Loucy (cell line): ENCODE data around the gene MYO10.
"Not testable (repeated sequence)": the region's sequence is repeated elsewhere in the genome, so short reads cannot be mapped to it uniquely, and the experiment has no call there.

ENCODE experiments used
- H2AFZ ChIP-seq: fragments of 200-600 bp; sonication (generic); 2 replicates; pipeline ENCODE4 v1.6.0; 2016; ENCODE audit warnings: antibody characterized with exemption, mild to moderate bottlenecking, low read length, moderate library complexity
- H3F3A ChIP-seq: fragments of 200-600 bp; 2 replicates; pipeline ENCODE4 v1.6.0; 2016; ENCODE audit warnings: antibody characterized with exemption, low read depth, mild to moderate bottlenecking
- H3K27me3 ChIP-seq: fragments of 200-600 bp; sonication (generic); 2 replicates; pipeline ENCODE4 v1.6.1; 2014; ENCODE audit warnings: low read length, mild to moderate bottlenecking; ENCODE audit not compliant: insufficient read depth, poor library complexity, severe bottlenecking
- H3K36me3 ChIP-seq: fragments of 200-600 bp; sonication (generic); 2 replicates; pipeline ENCODE4 v1.6.1; 2016; ENCODE audit warnings: low read length; ENCODE audit not compliant: insufficient read depth
- H3K4me1 ChIP-seq: fragments of 200-600 bp; sonication (generic); 2 replicates; pipeline ENCODE4 v1.5.1; 2014; ENCODE audit warnings: low read length, mild to moderate bottlenecking; ENCODE audit not compliant: insufficient read depth, poor library complexity, severe bottlenecking
- H3K4me2 ChIP-seq: fragments of 200-600 bp; sonication (generic); 2 replicates; pipeline ENCODE4 v1.6.0; 2014; ENCODE audit warnings: antibody characterized with exemption, low read length, low read depth, mild to moderate bottlenecking; ENCODE audit not compliant: poor library complexity, severe bottlenecking
- H3K4me3 ChIP-seq: fragments of 200-600 bp; sonication (generic); 2 replicates; pipeline ENCODE4 v1.5.1; 2014; ENCODE audit warnings: low read length, mild to moderate bottlenecking, mixed read lengths; ENCODE audit not compliant: poor library complexity, severe bottlenecking
- H3K79me2 ChIP-seq: fragments of 200-600 bp; sonication (generic); 2 replicates; pipeline ENCODE4 v1.6.1; 2014; ENCODE audit warnings: low read length; ENCODE audit not compliant: insufficient read depth
- H3K9ac ChIP-seq: fragments of 200-600 bp; sonication (generic); 2 replicates; pipeline ENCODE4 v1.6.0; 2014; ENCODE audit warnings: mild to moderate bottlenecking, low read depth, low read length, moderate library complexity; ENCODE audit not compliant: poor library complexity, severe bottlenecking
- H3K9me2 ChIP-seq: fragments of 200-600 bp; sonication (generic); replicated peaks from 2 replicates; pipeline ENCODE4 v1.6.1; 2016; ENCODE audit warnings: low read depth, low read length, mixed read lengths
- H3K9me3 ChIP-seq: fragments of 200-600 bp; sonication (generic); 2 replicates; pipeline ENCODE4 v1.6.1; 2014; ENCODE audit warnings: mild to moderate bottlenecking, antibody characterized with exemption, low read length, low read depth; ENCODE audit not compliant: insufficient read depth
- H4K20me1 ChIP-seq: fragments of 200-600 bp; sonication (generic); 2 replicates; pipeline ENCODE4 v1.6.0; 2014; ENCODE audit warnings: antibody characterized with exemption, low read length, mild to moderate bottlenecking; ENCODE audit not compliant: insufficient read depth, poor library complexity, severe bottlenecking
- CTCF ChIP-seq: fragments of 200-600 bp; sonication (generic); conservative IDR thresholded peaks from 2 replicates; pipeline ENCODE4 v1.5.1; 2014; ENCODE audit warnings: mild to moderate bottlenecking, antibody characterized with exemption, low read length
- EZH2phosphoT487 ChIP-seq: fragments of 200-600 bp; IDR thresholded peaks from 2 replicates; pipeline ENCODE4 v1.6.1; 2018; ENCODE audit warnings: antibody characterized with exemption, mild to moderate bottlenecking, moderate library complexity, borderline replicate concordance

MYO10 gene

DNA sequence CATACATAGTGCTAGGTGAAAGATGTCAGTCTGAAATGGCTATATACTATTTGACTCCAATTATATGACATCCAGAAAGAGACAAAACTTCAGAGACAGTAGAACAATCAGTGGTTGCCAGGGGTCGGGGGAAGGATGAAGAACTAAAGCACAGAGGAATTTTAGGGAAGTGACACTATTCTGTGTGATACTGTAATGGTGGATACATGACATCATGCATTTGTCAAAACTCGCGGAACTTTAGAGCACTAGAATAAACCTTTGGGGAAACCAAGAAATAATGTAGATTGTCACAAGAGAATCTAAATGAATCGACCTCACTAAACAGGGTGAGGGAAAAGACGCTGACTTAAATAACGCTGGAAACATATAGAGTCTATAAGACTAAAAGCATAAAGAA lies 212.3 kb downstream of the MYO10 start:
- Histone ChIP-seq H3K27me3 (no peaks in the 10 kb centered on the region), H3K9me3 (no peaks in the 10 kb centered on the region), H3K4me3 (no peak overlapping the region), H3F3A (no peaks in the 10 kb centered on the region), H4K20me1 (no peaks in the 10 kb centered on the region), H3K79me2 (no peaks in the 10 kb centered on the region), H3K9ac (no peak overlapping the region), H3K36me3 (no peaks in the 10 kb centered on the region), H3K4me2 (no peak overlapping the region), H3K4me1 (peaks cover 4% of the 10 kb centered on the region), H3K9me2 (no peaks in the 10 kb centered on the region), H2AFZ (no peak overlapping the region)
- no peak for TF ChIP-seq CTCF
- TF ChIP-seq EZH2phosphoT487: no peak

DNA sequence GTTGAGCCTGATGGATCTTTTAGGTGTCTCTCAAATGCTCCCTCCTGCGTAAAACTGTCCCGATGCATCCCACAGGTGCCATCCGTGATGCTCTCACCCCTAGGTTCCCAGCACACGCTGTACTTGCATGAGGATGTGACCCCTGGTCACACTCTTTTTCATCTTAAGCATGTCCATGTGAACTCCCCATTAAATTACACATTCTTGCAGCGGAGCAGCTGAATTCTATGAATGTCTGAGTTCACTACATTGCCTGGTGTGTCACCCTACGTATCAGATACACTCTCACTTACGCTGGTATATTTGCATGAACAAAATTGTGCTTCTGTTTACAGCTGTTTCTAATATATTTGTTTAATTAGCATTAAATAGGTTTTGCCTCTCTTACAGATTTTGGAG lies 214.0 kb downstream of the MYO10 start:
- Histone ChIP-seq H3K4me2 (no peak overlapping the region), H3K4me1 (peaks cover 4% of the 10 kb centered on the region), H2AFZ (no peak overlapping the region), H3K4me3 (no peak overlapping the region), H3K36me3 (no peaks in the 10 kb centered on the region), H3K9ac (no peak overlapping the region), H3K79me2 (no peaks in the 10 kb centered on the region), H4K20me1 (no peaks in the 10 kb centered on the region), H3F3A (no peaks in the 10 kb centered on the region), H3K9me3 (peaks cover 2% of the 10 kb centered on the region; the same call in 1 of the 2 replicates), H3K9me2 (no peaks in the 10 kb centered on the region), H3K27me3 (no peaks in the 10 kb centered on the region)
- TF ChIP-seq CTCF (no peak), EZH2phosphoT487 (no peak)

DNA sequence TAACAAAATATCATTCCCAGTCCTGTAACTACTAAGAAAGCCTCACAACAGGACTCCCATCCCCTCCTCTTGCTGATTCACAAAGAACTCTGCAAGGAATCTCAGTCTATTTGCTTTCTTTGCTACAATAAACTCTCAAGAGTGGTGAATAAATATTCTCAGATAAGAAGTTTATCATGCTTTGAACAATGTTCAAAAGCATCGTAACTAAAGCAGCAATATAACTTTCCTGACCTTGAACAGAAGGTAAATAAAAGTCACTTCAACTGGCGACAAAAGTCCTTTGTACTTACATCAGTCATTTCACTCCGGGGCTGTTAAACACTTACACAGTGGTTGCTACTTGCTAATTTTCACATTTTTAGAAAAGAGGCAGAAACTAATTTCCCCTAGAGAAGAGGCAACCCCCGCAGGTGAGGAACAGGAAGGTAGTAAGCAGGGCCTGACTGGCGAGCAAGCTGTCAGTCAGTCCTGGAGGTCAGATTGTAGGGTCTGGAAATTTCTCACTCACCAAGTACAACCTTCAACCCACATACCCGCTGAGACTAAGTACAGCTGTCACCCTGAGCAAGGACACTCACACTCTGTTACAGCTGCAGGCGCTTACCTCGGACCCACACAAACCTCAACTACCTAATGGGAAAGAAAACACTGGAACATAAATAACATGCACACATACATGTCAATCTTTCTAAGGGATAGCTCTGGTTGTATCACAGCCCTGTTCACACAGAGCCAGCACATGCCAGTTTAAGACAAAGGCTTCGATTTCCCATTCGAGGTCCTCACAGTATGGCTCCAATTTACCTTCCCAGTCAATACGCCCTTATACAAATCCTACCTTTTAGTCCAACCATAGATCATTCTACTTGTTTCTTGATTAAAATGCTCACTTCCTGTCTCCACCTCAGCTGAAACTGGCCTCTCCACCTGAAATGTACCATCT lies 214.7 kb downstream of the MYO10 start:
- no peaks in the 10 kb centered on the region for H3K79me2 ChIP-seq
- no peaks in the 10 kb centered on the region for H3K27me3 ChIP-seq
- no peaks in the 10 kb centered on the region for H3F3A ChIP-seq
- H3K36me3 ChIP-seq: no peaks in the 10 kb centered on the region
- no peak for TF ChIP-seq CTCF
- no peak for TF ChIP-seq EZH2phosphoT487
- H2AFZ ChIP-seq: no peak overlapping the region
- H3K9me2 ChIP-seq: no peaks in the 10 kb centered on the region
- H4K20me1 ChIP-seq: no peaks in the 10 kb centered on the region
- H3K9ac ChIP-seq: no peak overlapping the region
- no peak overlapping the region for H3K4me2 ChIP-seq
- peaks cover 2% of the 10 kb centered on the region; the same call in 1 of the 2 replicates for H3K9me3 ChIP-seq
- peaks cover 4% of the 10 kb centered on the region for H3K4me1 ChIP-seq
- no peak overlapping the region for H3K4me3 ChIP-seq

DNA sequence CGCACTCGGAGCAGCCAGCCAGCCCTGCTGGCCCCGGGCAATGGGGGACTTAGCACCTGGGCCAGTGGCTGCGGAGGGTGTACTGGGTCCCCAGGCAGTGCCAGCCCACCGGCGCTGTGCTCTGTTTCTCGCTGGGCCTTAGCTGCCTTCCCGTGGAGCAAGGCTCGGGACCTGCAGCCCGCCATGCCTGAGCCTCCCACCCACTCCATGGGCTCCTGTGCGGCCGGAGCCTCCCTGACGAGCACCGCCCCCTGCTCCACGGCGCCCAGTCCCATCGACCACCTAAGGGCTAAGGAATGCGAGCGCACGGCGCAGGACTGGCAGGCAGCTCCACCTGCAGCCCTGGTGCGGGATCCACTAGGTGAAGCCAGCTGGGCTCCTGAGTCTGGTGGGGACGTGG lies 218.1 kb downstream of the MYO10 start:
- H2AFZ ChIP-seq, H3K36me3 ChIP-seq, H3K9ac ChIP-seq, H3K9me3 ChIP-seq, H3K79me2 ChIP-seq, H3K27me3 ChIP-seq, H3K9me2 ChIP-seq, H4K20me1 ChIP-seq, H3K4me2 ChIP-seq, H3K4me1 ChIP-seq, H3K4me3 ChIP-seq, H3F3A ChIP-seq: not testable (repeated sequence)
